HCT116 (cell line): ENCODE measurements around the gene CDH4. TPM values are rescaled to one million over a fixed set of nuclear protein-coding genes. Genes with fewer than 3 reads are reported as not detected.

Source experiments
- ATAC-seq: fragments of 200-7000 bp; cut with Tn5 transposase; 2 replicates; pipeline ENCODE4 v1.9.1; 2020; ENCODE audit warnings: mild to moderate bottlenecking, moderate library complexity
- BruUV-seq: library from RNA; stranded (reverse); fragments of 400-500 nt; replicated peaks from 2 replicates; lab custom pipeline; 2021; lab: Mats Ljungman, UMichigan
- CTCF ChIA-PET: fragments of 300-600 bp; sonication (Branson Sonifier 250); formaldehyde crosslinking; loops from one replicate; lab custom pipeline; 2021; ENCODE audit warnings: antibody characterized with exemption; lab: Charles Lee
- POLR2A ChIA-PET: fragments of 300-600, 350-600 bp; sonication (Branson Sonifier 250); formaldehyde crosslinking; loops from one replicate; lab custom pipeline; 2021; ENCODE audit warnings: antibody characterized with exemption; lab: Charles Lee
- RAD21 ChIA-PET, 2 experiments: fragments of 300-600 bp; sonication (Branson Sonifier 250); formaldehyde crosslinking; loops; one replicate each; lab custom pipeline; 2023; ENCODE audit warnings: low total read pairs in 2 of 2; ENCODE audit not compliant: uncharacterized antibody in 2 of 2, unreplicated experiment in 2 of 2, low non-redundant PET in 1 of 2; lab: Charles Lee
- DNase-seq: peaks from one replicate; pipeline ENCODE4 v3.0.0-alpha.2; 2010; ENCODE audit warnings: low read depth, low spot score
- H2AFZ ChIP-seq: fragments of 200-600 bp; shearing (Covaris generic), sonication (generic); 2 replicates; pipeline ENCODE4 v1.6.1; 2017; ENCODE audit warnings: low read depth, mixed run types, mixed read lengths, antibody characterized with exemption, low read length; ENCODE audit not compliant: poor library complexity, severe bottlenecking
- H3K27ac ChIP-seq: 2 replicates; pipeline ENCODE4 v1.5.1; 2012; ENCODE audit warnings: low read depth, low read length
- H3K27me3 ChIP-seq: fragments of 200-600 bp; sonication (generic); 2 replicates; pipeline ENCODE4 v1.6.1; 2016; ENCODE audit warnings: mixed run types, low read length, mixed read lengths; ENCODE audit not compliant: insufficient read depth
- H3K36me3 ChIP-seq, 2 experiments: fragments of 200-500 bp in 1 of 2; fragments of 200-600 bp in 1 of 2; sonication (Bioruptor generic) in 1 of 2; sonication (generic) in 1 of 2; 2 replicates each; pipeline versions ENCODE4 v1.5.1 to v1.6.1; 2014 to 2016; ENCODE audit warnings: low read length in 2 of 2, inconsistent platforms in 1 of 2, mixed read lengths in 1 of 2, mixed run types in 1 of 2; ENCODE audit not compliant: insufficient read depth in 2 of 2, control insufficient read depth in 1 of 2
- H3K4me1 ChIP-seq, 2 experiments: fragments of 200-600 bp in 1 of 2; sonication (generic) in 1 of 2; 2 replicates each; pipeline versions ENCODE4 v1.5.1 to v1.6.1; 2012 to 2017; ENCODE audit warnings: low read length in 2 of 2, inconsistent platforms in 1 of 2, mild to moderate bottlenecking in 1 of 2, mixed read lengths in 1 of 2, mixed run types in 1 of 2, moderate library complexity in 1 of 2; ENCODE audit not compliant: insufficient read depth in 2 of 2, control insufficient read depth in 1 of 2
- H3K4me2 ChIP-seq: fragments of 200-600 bp; sonication (generic); 2 replicates; pipeline ENCODE4 v1.6.1; 2017; ENCODE audit warnings: mixed run types, low read length, mixed read lengths
- H3K4me3 ChIP-seq, 2 experiments: fragments of 200-600 bp in 1 of 2; sonication (generic) in 1 of 2; replicated peaks in 1 of 2; 2 replicates each; pipeline ENCODE4 v1.5.1; 2011 to 2016; ENCODE audit warnings: low read length in 2 of 2, control low read depth in 1 of 2, low read depth in 1 of 2, mild to moderate bottlenecking in 1 of 2, mixed read lengths in 1 of 2, mixed run types in 1 of 2
- H3K79me2 ChIP-seq: fragments of 200-600 bp; sonication (generic); 2 replicates; pipeline ENCODE4 v1.6.1; 2017; ENCODE audit warnings: mild to moderate bottlenecking, mixed run types, low read length, moderate library complexity, mixed read lengths; ENCODE audit not compliant: insufficient read depth
- H3K9ac ChIP-seq: fragments of 200-600 bp; sonication (generic); 2 replicates; pipeline ENCODE4 v1.6.1; 2016; ENCODE audit warnings: low read length, mixed read lengths
- H3K9me2 ChIP-seq: fragments of 200-600 bp; sonication (generic), shearing (Covaris generic); 2 replicates; pipeline ENCODE4 v1.6.1; 2017; ENCODE audit warnings: mixed run types, mild to moderate bottlenecking, moderate library complexity; ENCODE audit not compliant: insufficient read depth
- H3K9me3 ChIP-seq, 2 experiments: fragments of 200-500 bp in 1 of 2; fragments of 200-600 bp in 1 of 2; sonication (Bioruptor generic) in 1 of 2; sonication (generic) in 1 of 2; 2 replicates each; pipeline ENCODE4 v1.6.1; 2014 to 2017; ENCODE audit warnings: low read length in 2 of 2, mixed read lengths in 2 of 2, inconsistent platforms in 1 of 2, low read depth in 1 of 2, mild to moderate bottlenecking in 1 of 2, mixed run types in 1 of 2, moderate library complexity in 1 of 2; ENCODE audit not compliant: control insufficient read depth in 1 of 2, insufficient read depth in 1 of 2
- H4K20me1 ChIP-seq: fragments of 200-600 bp; sonication (generic), shearing (Covaris generic); 2 replicates; pipeline ENCODE4 v1.6.1; 2017; ENCODE audit warnings: mixed run types, mild to moderate bottlenecking, moderate library complexity; ENCODE audit not compliant: insufficient read depth
- ATF3 ChIP-seq: IDR thresholded peaks from 2 replicates; pipeline ENCODE4 v1.6.1; 2012
- EGR1 ChIP-seq: IDR thresholded peaks from 2 replicates; pipeline ENCODE4 v1.6.1; 2012; ENCODE audit warnings: low read depth
- EZH2phosphoT487 ChIP-seq: fragments of 200-600 bp; IDR thresholded peaks from 2 replicates; pipeline ENCODE4 v1.6.1; 2018; ENCODE audit warnings: antibody characterized with exemption, borderline replicate concordance
- FOSL1 ChIP-seq: IDR thresholded peaks from 2 replicates; pipeline ENCODE4 v1.6.1; 2012; ENCODE audit warnings: low read depth
- JUND ChIP-seq: IDR thresholded peaks from 2 replicates; pipeline ENCODE4 v1.6.1; 2012
- RAD21 ChIP-seq: IDR thresholded peaks from 2 replicates; pipeline ENCODE4 v1.6.1; 2012; ENCODE audit warnings: low read depth, mild to moderate bottlenecking
- SIN3A ChIP-seq: IDR thresholded peaks from 2 replicates; pipeline ENCODE4 v1.6.1; 2012; ENCODE audit warnings: low read depth
- TCF7L2 ChIP-seq: IDR thresholded peaks from 2 replicates; pipeline ENCODE4 v1.7.0; 2011; ENCODE audit warnings: borderline replicate concordance, inconsistent platforms; ENCODE audit not compliant: insufficient read depth, insufficient read length; ENCODE audit errors: extremely low read depth
- YY1 ChIP-seq: IDR thresholded peaks from 2 replicates; pipeline ENCODE4 v1.6.1; 2011; ENCODE audit warnings: low read length, low read depth, moderate library complexity, mild to moderate bottlenecking; ENCODE audit not compliant: insufficient replicate concordance; ENCODE audit errors: extremely low read depth
- ZBTB33 ChIP-seq: IDR thresholded peaks from 2 replicates; pipeline ENCODE4 v1.6.1; 2011; ENCODE audit warnings: mild to moderate bottlenecking, low read length, moderate library complexity; ENCODE audit not compliant: insufficient replicate concordance; ENCODE audit errors: extremely low read depth
- intact Hi-C: fragments of 100-400 bp; cut with micrococcal nuclease; formaldehyde crosslinking; loops from 2 replicates; pipeline ENCODE4 v1.10.0; 2022
- total RNA-seq: library from RNA; stranded (reverse); gene quantifications from one replicate; pipeline ENCODE4 v1.2.1, GENCODE V29; 2021; ENCODE audit not compliant: unreplicated experiment

The CDH4 gene
- total RNA-seq, 1 experiment from 2014 or later, result not detected

GRCh38 chr20:61922936-61923335, 670.9 kb downstream of the CDH4 start:
- Histone ChIP-seq H3K27me3 (no peaks in the 10 kb centered on the region; the same call in 1 of the 2 replicates), H3K36me3 (no peaks in the 10 kb centered on the region), H3K27ac (no peak overlapping the region), H3K4me2 (no peak overlapping the region), H2AFZ (no peak overlapping the region), H3K9me3 (peaks cover 0 to 5% of the 10 kb centered on the region in 2 experiments; a peak in 2 of 4 replicates), H3K4me3 (no peak overlapping the region), H3K79me2 (no peaks in the 10 kb centered on the region), H3K9ac (no peak overlapping the region), H4K20me1 (no peaks in the 10 kb centered on the region), H3K4me1 (peaks cover 14 to 16% of the 10 kb centered on the region in 2 experiments), H3K9me2 (no peaks in the 10 kb centered on the region)
- RAD21 ChIA-PET, result no interaction called here
- CTCF ChIA-PET, result no interaction called here
- intact Hi-C loops, result no loop called here
- BruUV-seq, result no TSS peak
- no peak for TF ChIP-seq ATF3
- TF ChIP-seq JUND, result no peak
- TF ChIP-seq ZBTB33, result no peak
- TF ChIP-seq TCF7L2, result no peak
- no peak for TF ChIP-seq FOSL1
- no peak for TF ChIP-seq SIN3A
- no peak for TF ChIP-seq EGR1
- no peak for TF ChIP-seq RAD21
- TF ChIP-seq YY1, result no peak
- no peak for TF ChIP-seq EZH2phosphoT487
- ATAC-seq, result no peak
- DNase-seq, result no peak
- POLR2A ChIA-PET, result no interaction called here
